HG03135 (cell line): ENCODE measurements around the gene KCP.

Experiments used
- ATAC-seq: cut with Tn5 transposase; IDR thresholded peaks from one replicate; pipeline ENCODE4 v1.9.1; 2021; ENCODE audit warnings: mild to moderate bottlenecking, moderate library complexity; ENCODE audit not compliant: unreplicated experiment

The KCP gene

DNA sequence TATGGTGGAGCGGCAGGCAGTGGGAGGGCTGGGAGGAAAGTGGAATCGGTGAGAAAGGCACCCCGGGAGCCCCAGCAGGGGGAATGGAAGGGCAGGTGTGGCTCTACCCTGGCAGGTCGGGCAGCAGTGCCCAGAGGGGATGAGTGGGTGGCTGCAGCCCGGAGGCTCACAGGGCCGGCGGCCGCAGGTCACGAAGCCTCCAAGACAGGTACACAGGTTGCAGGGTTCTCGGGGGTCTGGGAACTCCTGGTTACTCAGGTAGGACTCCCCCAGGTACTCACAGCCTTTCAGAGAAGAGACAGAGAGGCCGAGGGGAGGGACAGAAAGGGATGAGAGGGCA, 21.8 kb downstream of the KCP start:
- ATAC-seq = no peak

DNA sequence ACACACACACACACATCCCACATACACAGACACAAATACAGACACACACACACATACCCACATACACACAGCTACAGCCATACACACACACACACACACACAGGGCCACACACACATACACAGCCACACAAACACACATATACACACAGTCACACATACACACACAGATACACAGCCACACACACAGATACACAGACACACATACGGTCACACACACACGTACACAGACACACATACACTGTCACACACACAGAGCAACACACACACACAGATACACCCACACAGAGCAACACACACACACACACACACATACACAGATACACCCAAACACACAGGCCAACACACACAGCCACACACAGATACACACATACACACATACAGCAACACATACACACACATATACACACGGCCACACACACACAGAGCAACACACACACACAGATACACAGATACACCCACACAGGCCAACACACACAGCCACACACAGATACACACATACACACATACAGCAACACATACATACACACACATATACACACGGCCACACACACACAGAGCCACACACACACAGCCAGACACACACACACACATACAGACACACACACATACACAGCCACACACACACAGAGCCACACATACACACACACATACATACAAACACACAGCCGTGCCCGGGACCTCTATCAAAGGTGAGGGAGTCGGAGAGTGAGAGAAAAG, 22.3 kb downstream of the KCP start:
- no peak for ATAC-seq

DNA sequence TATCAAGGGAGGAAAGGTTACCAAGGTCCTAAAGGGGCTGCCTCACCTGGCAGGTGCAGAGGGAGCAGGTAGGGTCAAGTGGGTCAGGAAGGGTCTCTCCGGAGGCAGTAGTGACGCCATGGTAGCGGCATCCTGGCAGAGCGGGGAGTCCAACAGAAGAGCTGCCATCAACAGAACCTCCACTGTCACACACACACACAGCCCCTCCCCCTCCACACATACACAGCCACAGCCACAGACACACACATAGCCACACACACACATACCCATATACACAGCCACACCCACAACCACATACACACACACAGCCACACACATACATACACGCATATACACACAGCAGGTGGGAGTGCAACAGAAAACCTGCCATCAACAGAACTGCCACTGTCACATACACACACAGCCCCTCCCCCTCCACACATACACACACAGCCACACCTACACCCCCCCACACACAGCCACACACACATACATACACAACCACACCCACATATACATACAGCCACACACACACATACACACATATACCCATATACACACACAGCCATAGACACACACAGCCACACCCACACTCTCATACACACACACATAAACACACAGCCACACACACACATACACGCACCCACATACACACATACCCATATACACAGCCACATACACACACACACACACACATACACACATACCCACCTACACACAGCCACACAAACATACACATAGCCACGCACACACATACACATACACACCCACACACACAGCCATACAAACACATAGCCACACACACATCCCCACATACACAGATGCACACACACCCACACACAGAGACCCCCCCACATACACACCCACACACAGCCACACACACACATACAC, 23.1 kb downstream of the KCP start:
- no peak for ATAC-seq

DNA sequence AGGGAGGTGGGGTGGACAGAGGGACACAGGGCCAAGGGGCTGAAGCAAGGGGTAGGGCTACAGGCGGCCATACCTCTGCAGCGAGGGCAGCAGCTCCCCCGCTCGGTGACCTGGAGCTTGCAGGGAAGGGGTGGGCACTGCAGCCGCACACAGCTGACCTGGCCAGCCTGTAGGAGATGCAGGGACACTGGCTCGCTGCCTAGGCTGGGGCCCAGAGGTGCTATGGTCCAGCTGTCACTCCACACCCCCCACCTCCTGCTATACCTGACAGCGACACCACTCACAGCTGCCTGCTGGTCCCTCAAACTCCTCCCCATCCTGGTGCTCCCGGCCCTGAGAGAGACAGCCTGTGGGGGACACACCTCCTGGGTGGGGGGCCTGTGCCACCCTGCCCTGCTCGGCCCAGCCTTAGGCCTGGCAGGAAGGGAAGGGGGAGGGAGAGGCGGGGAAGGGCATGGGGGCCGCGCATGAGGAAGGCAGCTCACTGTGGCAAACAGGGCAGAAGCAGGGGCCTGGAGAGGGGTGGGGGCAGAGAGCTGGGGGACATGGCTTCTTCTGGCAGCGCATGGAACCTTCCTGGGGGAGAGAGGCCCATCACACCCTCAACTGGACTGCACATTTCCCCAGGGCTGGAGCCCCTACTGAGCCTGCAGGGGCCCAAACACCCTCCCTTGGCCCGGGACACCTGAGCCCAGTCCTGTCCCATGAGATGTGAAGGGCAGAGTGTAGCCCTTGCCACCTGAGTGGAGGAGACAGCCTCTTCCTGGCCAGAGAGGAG, 23.9 kb downstream of the KCP start:
- no peak for ATAC-seq

DNA sequence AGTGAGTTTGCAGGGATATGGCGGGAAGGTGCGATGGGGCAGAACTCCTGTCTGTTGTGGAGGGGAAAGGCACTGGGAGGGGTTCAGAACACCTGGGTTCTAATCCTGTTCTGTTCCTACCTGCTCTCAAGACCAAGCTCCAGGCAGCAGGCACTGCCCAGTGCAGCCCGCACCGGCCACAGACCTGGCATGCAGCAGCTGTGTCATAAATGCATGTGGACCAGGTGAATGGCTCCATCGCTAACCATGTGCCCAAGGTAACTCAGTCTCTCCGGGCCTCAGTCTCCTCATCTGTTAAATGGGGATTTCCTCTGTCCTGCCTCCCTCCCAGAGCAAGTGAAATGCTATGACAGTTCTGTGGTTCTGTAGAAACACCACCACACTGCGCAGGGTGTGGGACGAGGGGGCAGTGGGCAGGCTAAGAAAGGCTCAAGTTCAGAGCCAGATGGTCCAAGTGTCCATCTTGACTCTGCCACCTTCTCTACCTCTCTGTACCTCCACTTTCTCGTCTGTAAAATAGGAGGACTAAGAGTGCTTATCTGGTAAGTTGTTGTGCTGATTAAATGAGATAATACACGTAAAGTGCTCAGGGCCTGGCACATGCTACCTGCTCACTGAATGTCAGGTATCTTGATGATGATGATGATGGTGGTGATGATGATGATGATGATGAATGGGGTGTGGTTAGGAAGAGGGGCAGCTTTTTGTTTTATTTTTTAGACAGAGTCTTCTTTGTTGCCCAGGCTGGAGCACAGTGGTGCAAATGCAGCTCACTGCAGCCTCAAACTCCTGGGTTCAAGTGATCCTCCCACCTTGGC, 24.9 kb downstream of the KCP start:
- no peak for ATAC-seq

DNA sequence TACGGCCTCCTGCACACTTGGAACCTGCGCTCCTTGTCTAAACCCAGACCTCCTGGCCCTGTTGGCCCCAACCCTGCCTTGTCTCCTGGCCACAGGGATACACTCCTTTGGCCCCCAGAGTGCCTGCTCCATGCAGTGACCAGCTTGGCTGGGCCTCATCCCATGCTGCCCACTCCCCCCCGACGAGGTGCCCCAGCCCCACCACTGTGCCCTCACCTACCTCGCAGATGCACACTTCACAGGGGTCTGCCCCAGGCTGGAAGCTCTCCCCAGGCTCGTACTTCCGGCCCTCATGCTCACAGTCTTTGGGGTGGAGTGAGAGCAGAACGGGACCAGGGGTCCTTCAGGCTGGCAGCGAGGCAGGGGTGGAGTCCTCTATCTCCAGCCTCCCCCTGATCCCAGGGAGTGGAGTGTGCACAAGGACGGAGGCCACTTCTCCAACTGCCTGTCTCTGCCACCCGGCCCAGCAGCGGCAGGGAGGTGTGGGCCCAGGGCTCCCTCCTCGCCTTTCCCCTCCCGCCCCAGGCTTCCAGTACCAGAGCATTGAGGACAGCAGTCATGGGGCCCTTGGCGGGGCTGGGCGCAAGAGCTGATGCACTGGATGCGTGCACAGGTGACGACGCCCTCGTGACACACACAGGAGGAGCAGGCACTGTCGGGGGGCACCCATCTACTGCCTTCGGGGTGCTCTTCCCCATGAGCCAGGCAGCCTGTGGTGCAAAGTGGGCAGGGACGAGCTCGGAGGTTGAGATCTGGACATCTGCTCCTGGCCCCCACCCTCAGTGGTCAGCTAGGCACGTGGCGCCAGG, 25.7 kb downstream of the KCP start:
- no peak for ATAC-seq

DNA sequence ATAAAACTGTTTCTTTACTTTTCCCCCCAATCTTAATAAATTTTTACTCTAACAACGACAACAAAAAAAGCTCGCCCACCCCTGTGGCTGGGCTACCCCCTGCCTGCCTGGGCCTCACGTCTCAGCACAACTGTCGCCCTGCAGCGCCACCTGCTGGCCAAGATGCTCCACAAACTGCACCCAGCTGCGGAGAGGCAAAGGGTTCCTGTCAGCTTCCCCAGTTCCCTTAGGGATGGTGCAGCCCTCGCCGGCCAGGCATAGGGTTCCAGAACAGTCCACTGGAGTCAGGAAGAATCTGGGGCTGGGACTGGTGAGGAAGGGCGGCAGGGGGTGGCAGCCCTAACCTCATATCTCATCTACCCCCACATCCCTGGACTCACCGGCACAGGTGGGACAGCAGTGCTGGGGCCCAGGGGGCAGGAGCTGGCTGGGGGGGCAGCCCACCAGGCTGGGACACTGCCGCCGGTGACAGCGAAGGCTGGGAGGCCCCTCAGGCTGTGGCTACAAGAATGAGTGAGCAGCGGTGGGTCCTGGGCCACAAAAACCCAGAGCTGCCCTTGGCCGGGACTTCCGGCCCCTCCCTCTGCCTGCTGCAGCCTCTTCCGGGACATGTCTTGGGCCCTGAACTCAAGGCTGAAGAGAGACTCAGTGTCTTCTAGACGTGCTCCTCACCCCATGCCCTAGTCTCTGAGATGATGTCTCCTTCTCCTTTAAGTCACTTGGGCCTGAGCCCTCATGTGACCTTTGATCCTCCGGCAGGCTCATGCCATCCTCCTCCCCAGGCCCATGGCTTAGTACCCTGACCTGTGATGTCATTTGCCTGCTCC, 26.7 kb downstream of the KCP start:
- ATAC-seq = no peak

DNA sequence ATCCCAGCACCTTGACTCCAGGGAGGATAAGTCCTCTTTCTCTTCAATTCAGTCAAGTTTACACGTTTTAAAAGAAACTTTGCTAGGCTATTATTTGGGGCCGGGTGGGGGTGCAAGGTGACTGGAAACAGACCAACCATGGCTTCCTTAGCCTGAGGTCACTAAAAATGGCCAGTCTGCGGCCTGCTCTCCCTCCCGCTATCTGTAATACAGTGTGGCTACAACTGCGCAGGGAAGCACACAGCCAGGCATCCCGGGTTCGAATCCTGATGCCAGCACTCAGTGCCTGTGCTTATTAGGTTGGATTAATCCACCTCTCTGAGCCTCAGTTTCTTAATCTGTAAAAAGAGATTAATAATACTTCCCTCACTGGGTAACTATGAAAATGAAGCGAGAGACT, 28.4 kb downstream of the KCP start:
- no peak for ATAC-seq

DNA sequence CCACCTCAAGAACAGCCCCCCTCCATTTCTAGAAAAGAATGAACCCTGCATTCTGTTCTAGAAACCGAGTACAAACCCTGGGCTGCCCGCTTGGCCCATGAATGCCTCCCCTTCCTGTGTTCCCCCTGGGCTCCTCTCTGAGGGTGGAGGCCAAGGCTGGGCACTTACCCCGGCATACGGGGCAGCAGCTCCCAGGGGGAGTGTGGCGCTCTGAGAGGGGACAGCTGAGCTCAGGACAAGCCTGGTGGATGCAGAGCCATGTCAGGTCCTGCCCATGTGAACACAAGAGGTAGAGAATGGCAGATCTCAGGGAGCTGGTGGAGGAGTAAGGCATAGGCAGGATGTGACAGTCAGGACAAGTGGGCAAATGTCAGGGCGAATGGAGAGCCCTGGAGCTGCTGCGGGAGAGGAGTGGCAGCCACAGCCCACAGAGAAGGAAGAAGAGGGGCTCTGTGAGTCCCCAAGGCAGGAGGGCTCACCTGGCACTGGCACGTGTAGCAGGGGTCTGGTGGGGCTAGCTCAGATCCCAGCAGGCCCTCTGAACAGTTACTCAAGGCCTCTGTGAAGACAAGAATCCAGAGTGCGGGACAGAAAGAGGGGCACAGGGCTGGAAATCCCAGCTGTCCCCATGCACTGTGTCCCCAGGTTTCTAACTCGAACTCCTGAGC, 28.9 kb downstream of the KCP start:
- no peak for ATAC-seq

DNA sequence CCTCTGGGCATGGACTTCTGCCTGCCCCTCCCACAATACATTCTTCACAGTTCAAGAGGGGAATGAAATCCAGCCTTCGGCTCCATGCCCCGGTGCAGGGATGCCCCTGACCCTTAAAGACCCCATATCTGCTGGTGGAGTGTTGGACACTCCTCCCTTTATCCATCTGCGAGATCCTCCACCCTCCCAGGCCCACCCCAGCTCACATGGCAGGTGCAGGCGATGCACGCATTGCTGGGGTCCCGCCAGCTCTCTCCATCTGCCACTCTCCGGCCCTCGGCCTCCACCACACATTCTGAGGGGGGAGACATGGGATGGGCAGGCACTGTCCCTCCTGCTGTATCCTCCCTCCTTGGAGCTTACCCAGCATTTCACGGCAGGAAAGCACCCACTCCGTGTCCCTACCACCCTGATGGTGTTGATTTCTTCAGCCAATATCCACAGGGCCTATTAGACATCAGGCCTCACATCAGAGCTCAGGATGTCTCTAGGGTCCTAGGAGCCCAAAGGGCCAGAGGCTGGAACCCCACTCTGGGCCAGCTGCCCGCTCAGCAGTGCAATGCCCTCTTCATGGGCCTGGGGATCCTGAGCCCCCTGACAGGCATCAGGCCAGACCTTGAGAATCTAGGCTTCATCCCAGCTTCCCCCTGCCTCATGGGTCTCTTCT, 29.6 kb downstream of the KCP start:
- no peak for ATAC-seq

DNA sequence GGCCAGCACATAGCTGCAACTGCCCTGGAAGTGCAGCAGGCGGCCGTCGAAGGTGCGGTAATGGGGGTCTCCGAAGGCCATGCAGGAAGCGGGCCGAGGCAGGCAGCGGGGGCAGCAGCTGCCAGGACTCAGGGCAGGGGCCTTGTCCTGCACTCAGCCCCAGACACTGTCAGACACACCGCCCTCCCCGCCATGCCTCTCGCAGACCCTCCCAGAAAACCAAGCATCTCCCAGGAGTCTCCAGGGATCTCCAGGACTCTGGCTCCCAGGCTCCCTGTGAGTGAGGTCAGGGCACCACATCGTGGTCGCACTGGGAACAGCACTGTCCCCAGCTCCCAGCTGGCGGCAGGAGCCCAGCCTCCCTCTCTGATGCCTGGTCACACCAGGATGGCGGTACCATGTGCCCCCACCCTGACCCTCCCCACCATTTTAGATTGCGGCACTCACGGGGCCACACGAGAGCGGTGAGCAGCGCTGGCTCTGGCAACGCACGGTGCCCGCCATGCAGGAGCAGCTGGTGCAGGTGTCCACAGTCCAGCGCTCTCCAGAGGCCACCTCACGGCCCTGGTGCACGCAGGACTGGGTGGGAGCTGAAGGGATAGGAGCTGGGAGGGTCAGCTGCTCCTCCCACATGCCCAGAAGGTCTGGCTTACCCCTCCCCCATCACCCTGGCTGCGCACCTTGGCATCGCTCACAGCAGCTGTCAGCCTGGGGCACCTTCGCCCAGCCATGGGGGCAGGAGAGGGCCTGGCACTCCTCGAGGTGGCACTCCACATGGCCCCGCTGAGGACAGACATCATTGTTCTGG, 30.4 kb downstream of the KCP start:
- no peak for ATAC-seq

DNA sequence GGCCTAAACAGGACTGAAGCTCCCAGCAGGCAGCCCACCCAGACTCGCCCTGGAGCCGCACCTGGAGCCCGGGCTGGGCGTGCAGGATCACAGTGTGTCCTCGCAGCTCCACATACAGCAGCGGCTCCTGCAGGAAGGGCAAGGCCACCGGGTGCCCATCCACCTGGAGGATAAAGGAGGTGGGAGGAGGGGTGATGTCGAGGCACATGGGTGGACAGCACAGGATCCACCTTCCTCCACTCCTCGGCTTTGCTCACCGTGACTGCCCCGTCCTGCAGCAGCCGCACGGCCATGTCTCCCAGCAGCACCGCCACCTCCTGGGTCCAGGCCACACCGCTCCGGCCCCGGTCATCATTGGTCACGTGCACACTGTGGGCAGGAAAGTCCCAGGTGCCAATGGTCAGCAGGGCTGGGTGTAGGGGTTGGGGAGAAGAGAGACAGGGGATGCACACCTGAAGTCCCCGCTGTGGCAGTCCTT, 31.0 kb downstream of the KCP start:
- no peak for ATAC-seq

DNA sequence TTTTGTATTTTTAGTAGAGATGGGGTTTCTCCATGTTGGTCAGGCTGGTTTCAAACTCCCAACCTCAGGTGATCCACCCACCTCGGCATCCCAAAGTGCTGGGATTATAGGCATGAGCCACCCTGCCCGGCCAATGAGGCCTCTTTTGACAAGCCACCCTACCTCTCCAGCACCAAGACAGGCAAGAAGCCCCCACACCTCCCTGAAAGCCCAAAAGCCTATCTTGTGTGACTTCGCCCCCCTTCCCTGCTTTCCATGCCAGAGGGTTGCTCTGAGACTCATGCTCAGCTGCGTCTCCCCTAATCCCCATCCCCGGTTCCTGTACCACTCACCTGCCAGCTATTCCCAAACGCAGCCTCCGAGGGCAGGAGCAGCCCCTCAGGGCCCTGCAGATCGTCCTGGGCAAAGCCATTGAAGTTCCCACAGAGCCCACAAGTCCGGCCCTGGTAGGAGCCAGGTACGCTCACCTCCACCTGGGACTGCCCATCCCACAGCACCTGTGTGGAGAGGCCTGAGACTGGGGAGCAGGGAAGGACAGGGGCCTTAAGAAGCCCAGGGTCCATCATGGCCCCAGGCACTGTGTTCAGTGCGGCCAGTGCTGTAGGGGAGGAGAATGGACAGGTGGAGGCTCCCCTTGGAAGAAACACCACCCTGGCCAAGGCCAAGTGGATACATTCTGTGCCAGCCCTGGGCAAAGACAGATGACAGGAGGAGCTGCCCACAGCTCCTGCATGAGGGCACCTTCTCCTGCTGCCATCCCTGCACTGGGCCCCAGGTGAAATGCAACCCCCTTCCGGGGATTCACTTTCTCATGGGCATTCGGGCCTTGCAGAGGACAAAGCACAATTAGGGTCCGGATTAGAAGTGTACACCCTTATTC, 32.0 kb downstream of the KCP start:
- ATAC-seq = no peak

DNA sequence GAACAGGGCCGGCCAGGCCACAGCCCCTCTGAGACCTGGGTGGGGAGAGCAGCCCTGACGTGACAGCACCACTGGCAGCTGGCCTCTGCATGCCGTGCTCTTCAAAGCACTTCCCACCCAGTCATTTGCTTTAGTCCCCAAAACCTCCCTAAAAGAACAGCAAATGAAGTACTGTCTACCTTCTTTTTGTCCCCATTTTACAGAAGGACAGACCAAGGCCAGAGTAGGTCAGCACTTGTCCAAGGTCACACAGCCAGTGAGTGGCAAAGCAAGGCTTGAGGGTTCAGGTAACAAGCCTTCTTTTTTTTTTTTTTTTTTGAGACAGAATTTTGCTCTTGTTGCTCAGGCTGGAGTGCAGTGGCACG, 32.8 kb downstream of the KCP start:
- ATAC-seq = no peak

DNA sequence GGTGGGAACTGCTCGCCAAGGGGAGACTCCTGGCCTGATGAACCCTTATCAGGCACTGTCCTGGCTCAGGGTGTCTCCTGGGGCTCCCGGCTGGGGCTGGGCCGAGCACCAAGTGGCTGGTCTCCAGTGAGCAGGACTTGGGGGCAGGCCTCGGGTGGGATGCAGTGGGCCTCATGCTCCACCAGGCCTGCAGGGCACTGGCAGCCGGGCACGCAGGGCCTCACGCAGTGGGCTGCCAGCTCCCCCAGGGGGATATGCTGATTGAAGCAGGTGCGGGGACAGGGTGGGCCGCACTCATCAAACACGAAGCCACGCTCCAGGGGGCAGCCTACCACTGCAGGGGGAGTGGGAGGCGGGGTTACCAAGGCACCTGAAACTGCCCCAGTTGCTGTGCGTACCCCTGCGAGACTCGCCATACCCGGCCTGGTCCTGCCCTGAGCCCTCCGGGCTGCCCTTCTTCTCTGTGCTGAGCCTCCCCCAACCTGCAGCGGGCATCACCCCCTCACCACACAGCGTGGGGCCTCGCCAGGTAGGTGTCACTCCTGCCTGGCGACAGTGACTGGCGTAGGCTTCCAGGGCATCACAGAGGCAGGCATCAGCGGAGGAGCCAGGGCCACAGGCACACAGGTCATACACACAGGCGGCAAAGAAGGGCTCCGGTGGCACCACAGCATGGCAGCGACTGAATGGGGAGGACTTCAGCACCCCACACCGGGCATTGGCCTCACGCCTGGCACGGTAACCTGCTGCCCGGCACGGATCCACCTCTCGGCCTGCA, 33.3 kb downstream of the KCP start:
- ATAC-seq = no peak

DNA sequence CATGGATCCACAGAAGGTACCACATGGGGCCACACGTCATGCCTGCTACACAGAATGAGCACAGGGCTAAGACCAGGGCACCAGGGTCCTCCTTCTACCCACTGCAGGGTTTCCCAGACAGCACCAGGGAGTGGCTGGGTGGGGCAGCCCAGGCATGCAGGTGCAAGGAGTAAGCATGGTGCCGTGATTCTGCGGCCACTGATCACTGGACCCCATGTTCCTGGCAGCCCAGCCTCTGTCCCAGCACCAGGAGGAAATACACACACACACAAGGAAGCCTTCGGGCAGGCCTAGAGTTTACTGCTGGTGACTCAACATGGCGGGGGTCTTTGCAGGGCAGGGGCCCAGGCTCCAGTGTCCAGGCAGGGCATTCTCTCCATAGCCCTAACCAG, 33.9 kb downstream of the KCP start:
- no peak for ATAC-seq
